ENCODE results near the gene SLC35F3.

The SLC35F3 gene

DNA sequence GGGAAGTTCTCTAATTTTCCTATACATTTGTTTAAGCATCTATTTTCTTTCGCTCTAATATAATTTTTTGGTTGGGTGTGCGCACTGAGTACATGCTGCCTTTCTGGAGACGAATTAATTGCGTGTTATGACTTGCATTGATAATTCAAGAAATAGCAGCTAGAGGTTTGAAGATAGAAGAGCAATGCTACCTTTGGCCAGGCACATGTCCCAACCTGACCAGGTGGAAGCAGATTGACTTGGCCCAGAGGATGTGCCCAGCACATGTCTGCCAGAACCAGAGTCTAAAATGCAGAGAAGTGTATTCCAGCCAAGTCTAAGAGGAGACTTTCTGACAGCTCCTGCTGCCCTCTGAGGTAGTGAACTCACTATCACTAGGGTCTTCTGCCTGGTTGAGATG, 114.3 kb downstream of the SLC35F3 start:
- Histone ChIP-seq H3K79me2 (ENCODE audit: control insufficient read depth, insufficient read depth, low read length, unreplicated experiment) (no peaks in the 10 kb centered on the region), H3K36me3 (ENCODE audit: insufficient read depth, low read length) (no peaks in the 10 kb centered on the region), H3K27me3 (ENCODE audit: insufficient read depth, low read length) (no peaks in the 10 kb centered on the region), H2AFZ (ENCODE audit: low read length, unreplicated experiment) (no peak overlapping the region), H3K4me1 (ENCODE audit: control insufficient read depth, insufficient read depth, low read length, unreplicated experiment) (no peaks in the 10 kb centered on the region), H3K4me3 (ENCODE audit: low read depth, low read length) (no peak overlapping the region), H3K27ac (ENCODE audit: low read depth, low read length) (no peak overlapping the region)

DNA sequence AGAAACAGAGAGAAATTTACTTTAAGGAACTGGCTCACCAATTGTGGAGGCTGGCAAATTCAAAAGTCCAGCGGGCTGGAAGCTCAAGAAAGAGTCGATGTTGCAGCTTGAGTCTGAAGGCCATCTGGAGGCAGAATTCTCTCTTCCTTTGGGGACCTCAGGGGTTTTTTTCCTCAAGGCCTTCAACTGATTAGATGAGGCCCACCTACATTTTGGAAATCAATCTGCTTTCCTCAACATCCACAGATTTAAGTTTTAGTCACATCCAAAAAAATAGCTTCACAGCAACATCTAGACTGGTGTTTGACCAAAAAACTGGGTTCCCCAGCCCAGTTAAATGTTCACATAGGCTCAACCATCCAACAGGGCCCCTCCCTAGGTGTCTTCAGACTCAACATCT, 114.9 kb downstream of the SLC35F3 start:
- H2AFZ ChIP-seq (ENCODE audit: low read length, unreplicated experiment): no peak overlapping the region
- H3K27me3 ChIP-seq (ENCODE audit: insufficient read depth, low read length): no peaks in the 10 kb centered on the region
- no peak overlapping the region for H3K27ac ChIP-seq (ENCODE audit: low read depth, low read length)
- H3K4me3 ChIP-seq (ENCODE audit: low read depth, low read length): no peak overlapping the region
- no peaks in the 10 kb centered on the region for H3K4me1 ChIP-seq (ENCODE audit: control insufficient read depth, insufficient read depth, low read length, unreplicated experiment)
- no peaks in the 10 kb centered on the region for H3K36me3 ChIP-seq (ENCODE audit: insufficient read depth, low read length)
- no peaks in the 10 kb centered on the region for H3K79me2 ChIP-seq (ENCODE audit: control insufficient read depth, insufficient read depth, low read length, unreplicated experiment)

DNA sequence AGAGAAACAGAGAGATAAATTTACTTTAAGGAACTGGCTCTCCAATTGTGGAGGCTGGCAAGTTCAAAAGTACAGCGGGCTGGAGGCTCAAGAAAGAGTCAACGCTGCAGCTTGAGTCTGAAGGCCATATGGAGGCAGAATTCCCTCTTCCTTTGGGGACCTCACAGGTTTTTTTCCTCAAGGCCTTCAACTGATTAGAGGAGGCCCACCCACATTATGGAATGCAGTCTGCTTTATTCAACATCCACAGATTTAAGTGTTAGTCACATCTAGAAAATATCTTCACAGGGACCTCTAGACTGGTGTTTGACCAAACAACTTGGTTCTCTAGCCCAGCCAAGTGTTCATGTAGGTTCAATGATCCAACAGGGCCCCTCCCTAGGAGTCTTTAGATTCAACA, 117.8 kb downstream of the SLC35F3 start:
- no peak overlapping the region for H3K4me3 ChIP-seq (ENCODE audit: low read depth, low read length)
- no peak overlapping the region for H3K27ac ChIP-seq (ENCODE audit: low read depth, low read length)
- H3K79me2 ChIP-seq (ENCODE audit: control insufficient read depth, insufficient read depth, low read length, unreplicated experiment): no peaks in the 10 kb centered on the region
- H2AFZ ChIP-seq (ENCODE audit: low read length, unreplicated experiment): no peak overlapping the region
- H3K27me3 ChIP-seq (ENCODE audit: insufficient read depth, low read length): no peaks in the 10 kb centered on the region
- no peaks in the 10 kb centered on the region for H3K4me1 ChIP-seq (ENCODE audit: control insufficient read depth, insufficient read depth, low read length, unreplicated experiment)
- H3K36me3 ChIP-seq (ENCODE audit: insufficient read depth, low read length): no peaks in the 10 kb centered on the region

DNA sequence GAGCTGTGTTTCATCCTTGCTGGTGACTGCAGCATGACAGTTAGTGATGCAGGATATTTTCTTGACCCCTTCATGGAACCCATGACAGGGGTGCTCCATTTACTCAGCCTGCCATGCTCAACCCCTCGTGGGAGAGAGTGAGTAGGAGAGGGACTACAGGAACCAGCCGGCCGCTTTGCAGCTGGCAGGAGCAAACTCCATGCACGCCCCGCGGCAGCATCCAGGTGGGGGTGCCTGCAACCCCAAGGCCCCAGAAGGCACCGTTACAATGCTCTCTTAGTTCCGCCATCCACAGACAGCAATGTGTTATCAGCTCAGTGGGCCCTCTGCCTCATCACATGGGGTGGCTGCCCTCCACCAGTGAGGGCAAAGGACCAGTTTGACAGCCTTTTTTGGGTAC, 135.1 kb downstream of the SLC35F3 start:
- Histone ChIP-seq H3K27ac (ENCODE audit: low read depth, low read length) (no peak overlapping the region), H3K4me3 (ENCODE audit: low read depth, low read length) (no peak overlapping the region), H2AFZ (ENCODE audit: low read length, unreplicated experiment) (no peak overlapping the region), H3K27me3 (ENCODE audit: insufficient read depth, low read length) (no peaks in the 10 kb centered on the region), H3K36me3 (ENCODE audit: insufficient read depth, low read length) (no peaks in the 10 kb centered on the region), H3K79me2 (ENCODE audit: control insufficient read depth, insufficient read depth, low read length, unreplicated experiment) (no peaks in the 10 kb centered on the region), H3K4me1 (ENCODE audit: control insufficient read depth, insufficient read depth, low read length, unreplicated experiment) (no peaks in the 10 kb centered on the region)

DNA sequence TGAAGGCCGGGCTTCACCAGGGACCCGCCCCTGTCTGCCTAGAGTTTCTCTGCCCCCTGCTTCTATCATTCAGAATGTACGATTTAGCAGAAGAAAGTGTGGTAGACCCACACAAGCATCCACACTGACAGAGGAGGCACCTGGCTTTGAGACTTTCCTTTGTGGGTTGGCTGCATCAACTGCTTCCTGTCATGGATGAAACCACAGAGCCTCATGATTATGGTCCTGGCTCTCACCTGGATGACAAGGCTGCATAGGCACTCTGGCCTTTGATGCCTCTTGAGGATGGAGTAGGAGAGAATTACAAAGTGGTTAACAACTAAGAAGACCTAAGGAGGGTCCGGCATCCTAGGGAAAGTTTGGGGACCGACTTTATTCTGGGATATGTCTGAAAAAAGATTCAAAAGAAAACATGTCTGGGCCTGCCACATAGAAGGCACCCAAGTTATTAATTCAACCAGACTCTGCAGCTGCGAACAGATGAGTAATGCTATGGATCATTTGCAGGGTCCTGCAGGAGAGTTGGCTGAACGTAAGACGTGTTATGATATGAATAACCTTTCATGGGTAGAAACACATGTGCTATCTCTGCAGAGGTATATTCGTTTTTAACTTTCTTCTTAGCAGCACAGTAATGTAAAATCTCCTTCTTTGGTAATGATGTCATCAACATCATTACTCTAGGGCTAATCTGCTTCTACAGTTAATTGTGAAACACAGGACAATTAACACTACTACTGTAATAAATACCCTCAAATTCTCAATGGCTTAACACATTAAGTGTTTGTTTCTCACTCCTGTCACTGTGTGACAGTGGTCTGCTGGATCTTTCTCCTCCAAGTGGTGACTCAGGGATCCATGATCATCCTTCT, 136.2 kb downstream of the SLC35F3 start:
- no peaks in the 10 kb centered on the region for H3K4me1 ChIP-seq (ENCODE audit: control insufficient read depth, insufficient read depth, low read length, unreplicated experiment)
- no peak overlapping the region for H3K4me3 ChIP-seq (ENCODE audit: low read depth, low read length)

DNA sequence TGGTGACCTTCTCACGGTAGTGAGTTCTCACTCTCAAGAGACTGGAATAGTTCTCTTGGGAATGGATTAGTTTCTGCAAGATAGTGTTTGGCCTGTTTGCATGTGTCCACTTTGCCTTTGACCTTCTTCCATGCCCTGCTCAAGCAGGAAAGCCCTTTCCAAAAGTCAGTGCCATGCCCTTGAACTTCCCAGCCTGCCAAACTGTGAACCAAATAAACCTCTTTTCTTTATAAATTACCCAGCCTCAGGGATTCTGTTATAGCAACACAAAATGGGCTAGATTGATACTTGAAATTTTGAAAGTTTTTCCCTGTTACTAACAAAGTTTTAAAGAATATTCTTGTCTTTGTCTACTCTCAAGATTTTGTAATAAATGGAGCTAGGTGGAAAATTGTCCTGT, 139.6 kb downstream of the SLC35F3 start:
- Histone ChIP-seq H3K4me3 (ENCODE audit: low read depth, low read length) (no peak overlapping the region), H3K4me1 (ENCODE audit: control insufficient read depth, insufficient read depth, low read length, unreplicated experiment) (no peaks in the 10 kb centered on the region), H3K79me2 (ENCODE audit: control insufficient read depth, insufficient read depth, low read length, unreplicated experiment) (no peaks in the 10 kb centered on the region), H3K27ac (ENCODE audit: low read depth, low read length) (no peak overlapping the region), H3K27me3 (ENCODE audit: insufficient read depth, low read length) (no peaks in the 10 kb centered on the region), H2AFZ (ENCODE audit: low read length, unreplicated experiment) (no peak overlapping the region), H3K36me3 (ENCODE audit: insufficient read depth, low read length) (no peaks in the 10 kb centered on the region)

More for the DNA sequence above, 136.2 kb downstream of the SLC35F3 start:
- Histone ChIP-seq H3K27ac (ENCODE audit: low read depth, low read length) (no peak overlapping the region), H2AFZ (ENCODE audit: low read length, unreplicated experiment) (no peak overlapping the region), H3K36me3 (ENCODE audit: insufficient read depth, low read length) (no peaks in the 10 kb centered on the region), H3K79me2 (ENCODE audit: control insufficient read depth, insufficient read depth, low read length, unreplicated experiment) (no peaks in the 10 kb centered on the region), H3K27me3 (ENCODE audit: insufficient read depth, low read length) (no peaks in the 10 kb centered on the region)

DNA sequence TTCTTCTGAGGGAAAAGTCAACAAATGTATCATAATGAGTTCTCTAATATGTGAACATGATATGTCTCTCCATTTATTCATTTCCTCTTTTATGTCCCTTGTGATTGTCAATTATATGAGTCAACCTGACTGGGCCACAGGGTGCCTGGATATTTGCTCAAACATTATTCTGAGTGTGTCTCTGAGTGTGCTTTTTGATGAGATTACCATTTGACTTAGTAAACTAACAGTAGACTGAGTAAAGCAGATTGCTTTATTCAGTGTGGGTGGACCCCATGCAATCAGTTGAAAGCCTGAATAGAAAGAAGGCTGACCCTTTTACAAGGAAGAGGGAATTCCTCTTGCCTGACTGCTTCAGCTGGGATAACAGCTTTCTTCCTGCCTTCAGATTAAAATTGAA, 142.6 kb downstream of the SLC35F3 start:
- H3K4me1 ChIP-seq (ENCODE audit: control insufficient read depth, insufficient read depth, low read length, unreplicated experiment): no peaks in the 10 kb centered on the region
- H3K36me3 ChIP-seq (ENCODE audit: insufficient read depth, low read length): no peaks in the 10 kb centered on the region
- H2AFZ ChIP-seq (ENCODE audit: low read length, unreplicated experiment): no peak overlapping the region
- H3K79me2 ChIP-seq (ENCODE audit: control insufficient read depth, insufficient read depth, low read length, unreplicated experiment): no peaks in the 10 kb centered on the region
- H3K27ac ChIP-seq (ENCODE audit: low read depth, low read length): no peak overlapping the region
- no peak overlapping the region for H3K4me3 ChIP-seq (ENCODE audit: low read depth, low read length)
- no peaks in the 10 kb centered on the region for H3K27me3 ChIP-seq (ENCODE audit: insufficient read depth, low read length)

DNA sequence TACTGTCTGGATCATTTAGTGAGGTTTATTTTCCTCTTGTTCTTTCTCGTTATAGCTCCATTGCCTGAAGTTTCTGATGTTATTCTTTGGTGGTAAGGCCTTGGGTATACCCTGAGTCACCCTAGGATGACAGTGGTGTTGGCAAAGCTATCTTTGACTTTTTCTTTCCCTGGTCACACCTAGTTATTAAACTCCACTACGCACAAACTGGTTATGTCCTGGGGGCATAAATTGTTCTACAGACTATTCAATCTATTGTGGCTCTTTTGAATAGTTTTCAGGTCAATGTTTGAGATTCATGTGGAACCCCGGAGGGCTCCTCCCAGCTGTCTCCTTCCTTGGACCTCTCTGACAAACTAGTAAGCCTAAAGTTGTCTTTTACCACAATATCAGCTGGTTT, 157.7 kb downstream of the SLC35F3 start:
- Histone ChIP-seq H3K27me3 (ENCODE audit: insufficient read depth, low read length) (no peaks in the 10 kb centered on the region), H2AFZ (ENCODE audit: low read length, unreplicated experiment) (no peak overlapping the region), H3K4me3 (ENCODE audit: low read depth, low read length) (no peak overlapping the region), H3K27ac (ENCODE audit: low read depth, low read length) (no peak overlapping the region), H3K4me1 (ENCODE audit: control insufficient read depth, insufficient read depth, low read length, unreplicated experiment) (no peaks in the 10 kb centered on the region), H3K79me2 (ENCODE audit: control insufficient read depth, insufficient read depth, low read length, unreplicated experiment) (no peaks in the 10 kb centered on the region), H3K36me3 (ENCODE audit: insufficient read depth, low read length) (no peaks in the 10 kb centered on the region)

DNA sequence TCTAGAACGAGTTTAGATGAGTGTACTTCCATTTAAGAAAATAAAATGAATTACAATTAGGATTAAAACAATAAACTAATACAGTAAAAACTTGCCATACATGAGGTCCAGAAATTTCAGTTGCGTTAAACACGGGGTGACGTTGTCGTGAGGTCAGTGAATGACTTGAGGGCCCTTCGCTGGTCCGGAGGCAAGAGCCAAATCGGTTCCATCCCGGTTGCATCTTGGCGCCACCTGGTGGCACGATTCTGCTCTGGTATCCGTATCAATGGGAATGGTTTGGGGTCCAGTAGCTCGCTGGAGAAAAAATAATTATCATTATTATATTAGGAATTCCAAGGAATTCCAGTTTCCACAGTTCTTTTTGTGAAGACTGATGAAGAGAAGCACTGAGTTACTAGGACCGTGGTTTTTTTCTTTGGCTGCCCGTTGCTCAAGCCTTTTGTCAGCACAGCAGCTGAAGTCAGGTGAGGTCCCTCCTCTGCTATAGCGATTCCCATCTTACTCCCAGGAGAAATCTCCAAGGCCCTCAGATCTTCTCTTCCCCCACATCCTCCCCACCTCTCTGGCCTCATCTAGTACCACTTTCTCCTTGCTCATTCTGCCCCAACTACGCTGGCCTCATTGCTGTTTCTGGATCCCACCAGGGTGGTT, 161.4 kb downstream of the SLC35F3 start:
- Histone ChIP-seq H3K4me1 (ENCODE audit: control insufficient read depth, insufficient read depth, low read length, unreplicated experiment) (no peaks in the 10 kb centered on the region), H3K27ac (ENCODE audit: low read depth, low read length) (no peak overlapping the region), H3K4me3 (ENCODE audit: low read depth, low read length) (no peak overlapping the region), H3K36me3 (ENCODE audit: insufficient read depth, low read length) (no peaks in the 10 kb centered on the region), H3K27me3 (ENCODE audit: insufficient read depth, low read length) (no peaks in the 10 kb centered on the region), H3K79me2 (ENCODE audit: control insufficient read depth, insufficient read depth, low read length, unreplicated experiment) (no peaks in the 10 kb centered on the region), H2AFZ (ENCODE audit: low read length, unreplicated experiment) (no peak overlapping the region)

DNA sequence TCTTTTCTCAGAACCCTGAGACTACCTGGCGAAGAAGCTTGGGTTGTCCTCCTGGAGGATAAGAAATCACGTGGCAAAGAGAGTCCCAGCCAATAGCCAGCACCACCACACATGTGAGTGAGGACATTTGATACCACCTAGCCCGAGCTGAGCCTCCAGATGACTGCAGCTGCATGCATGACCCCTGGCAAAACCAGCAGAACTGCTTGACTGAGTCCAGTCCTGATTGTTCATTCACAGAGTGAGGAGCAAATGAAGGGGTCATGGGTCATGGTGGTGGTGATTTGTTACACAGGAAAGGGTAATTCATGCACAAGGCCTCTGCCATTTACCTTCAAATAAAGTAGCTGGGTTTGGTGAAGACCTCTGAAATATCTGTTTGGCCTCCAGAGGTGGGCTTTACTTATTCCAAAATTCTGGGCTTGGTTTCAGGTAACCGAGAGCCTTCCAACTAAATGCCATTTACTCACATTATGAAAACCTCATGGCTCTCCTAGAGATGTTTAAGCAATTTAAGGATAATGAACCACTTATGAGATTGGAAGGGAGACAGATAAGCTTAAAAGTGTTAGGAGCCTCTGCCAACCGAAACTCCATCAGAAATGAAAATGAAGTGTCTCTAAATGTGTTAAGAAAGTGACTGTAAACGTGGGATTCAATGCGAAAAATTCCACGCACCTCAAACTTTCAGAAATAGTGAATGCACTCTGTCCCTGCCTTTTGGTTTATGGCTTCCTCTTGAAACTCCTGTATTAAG, 163.3 kb downstream of the SLC35F3 start:
- no peak overlapping the region for H2AFZ ChIP-seq (ENCODE audit: low read length, unreplicated experiment)
- no peak overlapping the region for H3K27ac ChIP-seq (ENCODE audit: low read depth, low read length)
- H3K36me3 ChIP-seq (ENCODE audit: insufficient read depth, low read length): no peaks in the 10 kb centered on the region
- no peaks in the 10 kb centered on the region for H3K4me1 ChIP-seq (ENCODE audit: control insufficient read depth, insufficient read depth, low read length, unreplicated experiment)
- H3K4me3 ChIP-seq (ENCODE audit: low read depth, low read length): no peak overlapping the region
- H3K79me2 ChIP-seq (ENCODE audit: control insufficient read depth, insufficient read depth, low read length, unreplicated experiment): no peaks in the 10 kb centered on the region
- H3K27me3 ChIP-seq (ENCODE audit: insufficient read depth, low read length): no peaks in the 10 kb centered on the region

Measured in ACC112 (cell line).